GM12892 (cell line): ENCODE measurements around the gene TBC1D22A.

Experiments used
- POLR2A ChIP-seq: IDR thresholded peaks from 2 replicates; pipeline ENCODE4 v1.6.1; 2011; ENCODE audit warnings: low read depth, low read length, control low read depth
- POLR2AphosphoS5 ChIP-seq: IDR thresholded peaks from 2 replicates; pipeline ENCODE4 v1.6.1; 2011; ENCODE audit warnings: low read depth, low read length, control low read depth

GRCh38 chr22:47091921-47092700 lies 329.7 kb downstream of the TBC1D22A start:
- TF ChIP-seq POLR2A (no peak), POLR2AphosphoS5 (no peak)
